Measurements from ENCODE around the gene PUM1.

- no peak for TF ChIP-seq SUZ12 (IDR thresholded peaks at IDR 0.05)
- no peak for TF ChIP-seq BHLHE40 (IDR thresholded peaks at IDR 0.05; ENCODE audit: borderline replicate concordance)
- TF ChIP-seq L3MBTL2 (conservative IDR thresholded peaks at IDR 0.05) = no peak
- peak; percentile 48; the same call in 1 of the 2 replicates for TF ChIP-seq PKNOX1 (IDR thresholded peaks at IDR 0.05)
- no peak for TF ChIP-seq ARNT (IDR thresholded peaks at IDR 0.05)
- TF ChIP-seq HDGF (IDR thresholded peaks at IDR 0.05; ENCODE audit: borderline replicate concordance) = no peak
- no peak for TF ChIP-seq FOXA1 (IDR thresholded peaks at IDR 0.05)
- no peak for TF ChIP-seq ZNF384 (IDR thresholded peaks at IDR 0.05)
- TF ChIP-seq TARDBP (IDR thresholded peaks at IDR 0.05) = no peak
- TF ChIP-seq FOXK2 (IDR thresholded peaks at IDR 0.05) = no peak
- no peak for TF ChIP-seq SP1 (IDR thresholded peaks at IDR 0.05)
- TF ChIP-seq ELF4 (IDR thresholded peaks at IDR 0.05) = no peak
- TF ChIP-seq FOXM1 (IDR thresholded peaks at IDR 0.05; ENCODE audit: borderline replicate concordance) = no peak
Observed at GRCh38 chr1:31064718-31065309, 703 bp downstream of the PUM1 start.

All from HEK293T (cell line).